Activated naive CD8-positive, alpha-beta T cell treated with anti-CD3 and anti-CD28 coated beads, Interleukin-2, amount 10 ng/mL, durations not matched to agents 7 days and 5 days (primary cell): ENCODE results near the gene BRD4. TPM values are rescaled to one million over a fixed set of nuclear protein-coding genes. Genes with fewer than 3 reads are reported as not detected.

ENCODE experiments used
- ATAC-seq: fragments of 150-1000 bp; cut with Tn5 transposase; one replicate; pipeline ENCODE4 v1.10.0; 2021; ENCODE audit warnings: low read depth, moderate library complexity
- POLR2A ChIA-PET: fragments of 350-600 bp; sonication (Branson Sonifier 250); formaldehyde crosslinking; loops from one replicate; lab custom pipeline; 2021; ENCODE audit warnings: antibody characterized with exemption; lab: Charles Lee
- DNase-seq: peaks from one replicate; pipeline ENCODE4 v3.0.0; 2021
- H3K27ac Mint-ChIP-seq: one replicate; pipeline ENCODE4 v1.8.0; 2022; ENCODE audit warnings: mild to moderate bottlenecking, mixed read lengths
- H3K27me3 Mint-ChIP-seq: one replicate; pipeline ENCODE4 v1.8.0; 2022; ENCODE audit warnings: mild to moderate bottlenecking, moderate library complexity, mixed read lengths
- H3K36me3 Mint-ChIP-seq: one replicate; pipeline ENCODE4 v1.8.0; 2021; ENCODE audit warnings: mild to moderate bottlenecking, mixed read lengths
- H3K4me1 Mint-ChIP-seq: one replicate; pipeline ENCODE4 v1.8.0; 2021; ENCODE audit warnings: mixed read lengths
- H3K4me3 Mint-ChIP-seq: one replicate; pipeline ENCODE4 v1.8.0; 2022; ENCODE audit warnings: mild to moderate bottlenecking, moderate library complexity, mixed read lengths
- H3K9me3 Mint-ChIP-seq: one replicate; pipeline ENCODE4 v1.8.0; 2021; ENCODE audit warnings: mixed read lengths
- total RNA-seq, 2 experiments: library from RNA; stranded (reverse); gene quantifications; one replicate each; pipeline ENCODE4 v1.2.3, GENCODE V29; 2021

Gene BRD4
- total RNA-seq, 2 experiments from 2014 or later, result 132 to 134 TPM

DNA sequence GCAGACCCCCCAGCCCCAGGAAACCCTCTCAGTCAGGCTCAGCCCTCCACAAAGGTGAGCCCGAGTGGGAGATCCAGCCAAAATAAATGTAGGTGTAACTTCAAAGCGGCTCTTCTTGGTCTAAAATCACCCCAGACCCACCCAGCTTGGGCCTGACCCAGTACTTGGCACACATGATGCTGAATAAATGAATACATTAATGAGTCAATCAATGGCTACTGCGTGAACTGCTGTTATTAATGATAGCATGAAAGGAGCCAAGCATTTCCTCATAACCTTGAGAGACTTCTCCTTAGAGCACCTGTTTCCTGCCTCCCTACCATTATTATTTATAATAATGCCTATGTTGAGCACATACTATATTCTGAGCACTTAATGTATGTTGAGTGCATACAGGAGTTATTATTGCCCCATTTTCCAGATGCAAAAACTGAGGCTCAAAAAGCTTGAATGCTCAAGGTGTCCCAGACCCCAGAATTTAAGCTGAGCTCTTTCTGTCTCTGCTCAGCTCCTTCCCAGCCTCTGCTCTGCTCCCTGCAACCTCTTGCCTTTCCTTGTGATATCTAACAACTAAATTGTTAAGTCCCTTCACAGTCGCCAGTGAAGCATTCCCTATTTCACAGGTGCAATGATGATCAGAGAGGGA is 135.9 kb downstream of the BRD4 start:
- no peak overlapping the region for H3K27ac Mint-ChIP-seq
- no peak overlapping the region for H3K4me3 Mint-ChIP-seq
- POLR2A ChIA-PET, result interaction anchor here (0.5 kb wide), 1 partner anchor 138 kb away, joined by 4 read pairs; no protein-coding TSS in a partner anchor
- H3K9me3 Mint-ChIP-seq, result no peaks in the 10 kb centered on the region
- peaks cover 7% of the 10 kb centered on the region for H3K4me1 Mint-ChIP-seq
- peaks cover 52% of the 10 kb centered on the region for H3K27me3 Mint-ChIP-seq
- H3K36me3 Mint-ChIP-seq, result no peaks in the 10 kb centered on the region
- no peak for ATAC-seq
- DNase-seq, result no peak

- no peak overlapping the region for H3K27ac Mint-ChIP-seq
- H3K27me3 Mint-ChIP-seq, result peaks cover 48% of the 10 kb centered on the region
Observed at GRCh38 chr19:15195371-15196334, 136.7 kb downstream of the BRD4 start.

DNA sequence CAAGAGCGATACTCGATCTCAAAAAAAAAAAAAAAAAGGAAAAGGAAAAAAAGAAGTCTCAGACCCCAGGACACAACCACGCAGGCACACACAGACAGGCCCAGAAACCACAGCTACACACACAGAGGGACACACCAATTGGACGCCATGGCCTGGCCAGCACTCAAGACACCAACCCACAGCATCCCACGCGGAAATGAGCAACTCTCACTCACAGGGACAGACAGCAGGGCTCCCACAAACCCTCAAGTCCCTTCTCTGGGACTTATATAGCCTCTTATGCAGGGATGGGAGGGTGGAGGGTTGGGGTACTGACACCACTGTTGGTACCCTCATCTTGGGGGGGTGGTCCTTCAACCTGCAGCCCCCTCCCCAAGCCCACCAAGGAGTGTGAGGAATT is 137.4 kb downstream of the BRD4 start:
- POLR2A ChIA-PET, result no interaction called here
- no peak overlapping the region for H3K27ac Mint-ChIP-seq
- H3K4me3 Mint-ChIP-seq, result no peak overlapping the region
- ATAC-seq (no peak), DNase-seq (no peak)
- peaks cover 45% of the 10 kb centered on the region for H3K27me3 Mint-ChIP-seq
- H3K4me1 Mint-ChIP-seq, result peaks cover 7% of the 10 kb centered on the region
- no peaks in the 10 kb centered on the region for H3K9me3 Mint-ChIP-seq
- H3K36me3 Mint-ChIP-seq, result no peaks in the 10 kb centered on the region

More at GRCh38 chr19:15195371-15196334, 136.7 kb downstream of the BRD4 start:
- no peaks in the 10 kb centered on the region for H3K9me3 Mint-ChIP-seq
- no peak overlapping the region for H3K4me3 Mint-ChIP-seq
- peaks cover 7% of the 10 kb centered on the region for H3K4me1 Mint-ChIP-seq
- DNase-seq (no peak), ATAC-seq (no peak)
- H3K36me3 Mint-ChIP-seq, result no peaks in the 10 kb centered on the region
- POLR2A ChIA-PET, result interaction anchor here (0.7 kb wide), 1 partner anchor 88 kb away, joined by 4 read pairs; no protein-coding TSS in a partner anchor

- ATAC-seq (no peak), DNase-seq (no peak)
- Mint-ChIP-seq H3K9me3 (no peaks in the 10 kb centered on the region), H3K4me1 (no peaks in the 10 kb centered on the region), H3K27ac (no peak overlapping the region), H3K36me3 (no peaks in the 10 kb centered on the region), H3K27me3 (peaks cover 24% of the 10 kb centered on the region), H3K4me3 (no peak overlapping the region)
- POLR2A ChIA-PET, result no interaction called here
Observed at GRCh38 chr19:15191982-15192381, 140.4 kb downstream of the BRD4 start.

DNA sequence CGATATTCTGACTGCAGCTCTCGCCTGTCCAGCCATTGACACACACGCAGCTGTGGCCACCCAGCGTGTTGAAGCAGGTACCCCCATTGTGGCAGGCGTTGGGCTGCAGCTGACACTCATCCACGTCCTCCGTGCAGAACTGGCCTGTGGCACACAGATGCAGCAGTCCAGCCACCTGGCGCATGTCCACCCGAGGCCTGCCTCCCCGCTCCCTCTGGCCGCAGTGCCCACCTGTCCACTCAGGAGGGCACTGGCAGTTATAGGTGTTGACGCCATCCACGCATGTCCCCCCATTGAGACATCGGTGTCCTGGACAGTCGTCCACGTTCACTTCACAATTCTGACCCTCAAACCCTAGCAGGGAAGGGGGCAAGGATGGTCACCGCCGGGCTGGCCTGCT is 140.8 kb downstream of the BRD4 start:
- H3K9me3 Mint-ChIP-seq, result no peaks in the 10 kb centered on the region
- H3K27me3 Mint-ChIP-seq, result peaks cover 20% of the 10 kb centered on the region
- H3K27ac Mint-ChIP-seq, result no peak overlapping the region
- POLR2A ChIA-PET, result no interaction called here
- no peaks in the 10 kb centered on the region for H3K36me3 Mint-ChIP-seq
- no peaks in the 10 kb centered on the region for H3K4me1 Mint-ChIP-seq
- no peak for ATAC-seq
- no peak for DNase-seq
- no peak overlapping the region for H3K4me3 Mint-ChIP-seq

DNA sequence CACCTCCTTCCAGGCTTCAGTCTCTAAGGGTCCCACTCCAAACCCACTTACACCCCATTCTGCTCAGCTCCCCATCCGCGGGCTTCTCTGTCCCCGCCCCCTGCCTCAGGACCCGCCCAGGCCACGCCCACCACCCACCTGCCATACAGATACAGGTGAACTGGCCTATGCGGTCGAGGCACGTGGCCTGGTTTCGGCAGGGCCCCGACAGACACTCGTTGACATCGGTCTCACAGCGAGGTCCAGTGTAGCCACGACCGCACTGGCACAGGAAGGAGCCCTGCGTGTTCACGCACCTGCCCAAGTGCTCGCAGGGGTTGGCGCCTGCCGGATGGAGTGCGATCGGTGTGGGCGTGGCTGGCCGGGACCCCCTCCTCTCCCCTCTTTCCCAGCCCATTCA is 143.5 kb downstream of the BRD4 start:
- Mint-ChIP-seq H3K36me3 (no peaks in the 10 kb centered on the region), H3K4me3 (no peak overlapping the region), H3K27ac (no peak overlapping the region), H3K9me3 (no peaks in the 10 kb centered on the region), H3K27me3 (no peaks in the 10 kb centered on the region), H3K4me1 (no peaks in the 10 kb centered on the region)
- DNase-seq (no peak), ATAC-seq (no peak)
- POLR2A ChIA-PET, result no interaction called here

GRCh38 chr19:15187026-15188007 is 145.0 kb downstream of the BRD4 start:
- POLR2A ChIA-PET, result no interaction called here
- no peak overlapping the region for H3K27ac Mint-ChIP-seq
- no peak overlapping the region for H3K4me3 Mint-ChIP-seq
- no peaks in the 10 kb centered on the region for H3K9me3 Mint-ChIP-seq
- H3K4me1 Mint-ChIP-seq, result no peaks in the 10 kb centered on the region
- no peak for DNase-seq
- ATAC-seq, result no peak
- H3K36me3 Mint-ChIP-seq, result no peaks in the 10 kb centered on the region
- no peaks in the 10 kb centered on the region for H3K27me3 Mint-ChIP-seq

Other genes starting within 250 kb of the BRD4 start
- gene SYDE1, start 225.1 kb downstream of the BRD4 start, total RNA-seq, result under 1 TPM; 0.33 to 0.34 TPM
- under 1 TPM; 0.22 to 0.31 TPM for gene NOTCH3, start 131.5 kb downstream of the BRD4 start, total RNA-seq
- not detected for gene EPHX3, start 100.1 kb downstream of the BRD4 start, total RNA-seq
- 10 to 100 TPM; 57.4 to 59.1 TPM for gene AKAP8, start 47.2 kb upstream of the BRD4 start, total RNA-seq
- gene AKAP8L, start 86.4 kb upstream of the BRD4 start, total RNA-seq, result 100 to 1,000 TPM; 146 to 149 TPM
- gene WIZ, start 117.4 kb upstream of the BRD4 start, total RNA-seq, result 10 to 100 TPM; 28.4 to 29.3 TPM
- gene RASAL3, start 132.0 kb upstream of the BRD4 start, total RNA-seq, result 100 to 1,000 TPM; 168 to 172 TPM
- gene PGLYRP2, start 147.0 kb upstream of the BRD4 start, total RNA-seq, result under 1 TPM; 0.19 to 0.40 TPM
- gene CYP4F22, start 176.0 kb upstream of the BRD4 start, total RNA-seq, result 1 to 10 TPM; 3.2 to 3.4 TPM